Right lung (tissue), 5 donors: Measurements from ENCODE around the gene RALGDS. TPM values are rescaled to one million over a fixed set of nuclear protein-coding genes. Genes with fewer than 3 reads are reported as not detected.
"Not testable (repeated sequence)": the region's sequence is repeated elsewhere in the genome, so short reads cannot be mapped to it uniquely, and the experiment has no call there.

ENCODE experiments used
- DNase-seq, 2 donors: peaks; one replicate each; pipeline ENCODE4 v3.0.0-alpha.2; 2013
- polyA plus RNA-seq, 5 donors: library from polyadenylated mRNA; unstranded; fragments of 120-200 nt; gene quantifications; one replicate each; pipeline versions ENCODE4 v1.2.1 to v1.2.3, GENCODE V29; 2013; ENCODE audit warnings: inconsistent platforms in 1 of 5, low replicate concordance in 1 of 5; ENCODE audit not compliant: insufficient read length in 5 of 5, insufficient read depth in 1 of 5

RALGDS gene
- polyA plus RNA-seq, 5 donors, result 39.2 to 53.3 (median 47.0) TPM

DNA sequence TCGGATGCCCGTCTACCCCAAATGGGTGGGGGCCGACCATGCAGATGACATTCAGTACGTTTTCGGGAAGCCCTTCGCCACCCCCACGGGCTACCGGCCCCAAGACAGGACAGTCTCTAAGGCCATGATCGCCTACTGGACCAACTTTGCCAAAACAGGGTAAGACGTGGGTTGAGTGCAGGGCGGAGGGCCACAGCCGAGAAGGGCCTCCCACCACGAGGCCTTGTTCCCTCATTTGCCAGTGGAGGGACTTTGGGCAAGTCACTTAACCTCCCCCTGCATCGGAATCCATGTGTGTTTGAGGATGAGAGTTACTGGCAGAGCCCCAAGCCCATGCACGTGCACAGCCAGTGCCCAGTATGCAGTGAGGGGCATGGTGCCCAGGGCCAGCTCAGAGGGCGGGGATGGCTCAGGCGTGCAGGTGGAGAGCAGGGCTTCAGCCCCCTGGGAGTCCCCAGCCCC is 50.5 kb downstream of the RALGDS start:
- DNase-seq, result not testable (repeated sequence)

DNA sequence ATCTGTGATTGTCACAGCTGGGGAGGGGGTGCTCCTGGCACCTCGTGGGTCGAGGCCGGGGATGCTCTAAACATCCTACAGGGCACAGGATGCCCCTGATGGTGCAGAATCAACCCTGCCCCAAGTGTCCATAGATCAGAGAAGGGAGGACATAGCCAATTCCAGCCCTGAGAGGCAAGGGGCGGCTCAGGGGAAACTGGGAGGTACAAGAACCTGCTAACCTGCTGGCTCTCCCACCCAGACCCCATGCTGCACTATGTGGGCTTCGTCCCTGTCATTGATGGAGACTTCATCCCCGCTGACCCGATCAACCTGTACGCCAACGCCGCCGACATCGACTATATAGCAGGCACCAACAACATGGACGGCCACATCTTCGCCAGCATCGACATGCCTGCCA is 52.6 kb downstream of the RALGDS start:
- not testable (repeated sequence) for DNase-seq

DNA sequence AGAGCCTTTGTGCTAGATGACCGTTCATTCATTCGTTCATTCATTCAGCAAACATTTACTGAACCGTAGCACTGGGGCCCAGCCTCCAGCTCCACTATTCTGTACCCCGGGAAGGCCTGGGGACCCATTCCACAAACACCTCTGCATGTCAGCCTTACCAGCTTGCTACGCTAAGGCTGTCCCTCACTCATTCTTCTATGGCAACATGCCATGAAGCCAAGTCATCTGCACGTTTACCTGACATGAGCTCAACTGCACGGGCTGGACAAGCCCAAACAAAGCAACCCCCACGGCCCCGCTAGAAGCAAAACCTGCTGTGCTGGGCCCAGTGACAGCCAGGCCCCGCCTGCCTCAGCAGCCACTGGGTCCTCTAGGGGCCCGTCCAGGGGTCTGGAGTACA is 53.2 kb downstream of the RALGDS start:
- DNase-seq, result no peak

DNA sequence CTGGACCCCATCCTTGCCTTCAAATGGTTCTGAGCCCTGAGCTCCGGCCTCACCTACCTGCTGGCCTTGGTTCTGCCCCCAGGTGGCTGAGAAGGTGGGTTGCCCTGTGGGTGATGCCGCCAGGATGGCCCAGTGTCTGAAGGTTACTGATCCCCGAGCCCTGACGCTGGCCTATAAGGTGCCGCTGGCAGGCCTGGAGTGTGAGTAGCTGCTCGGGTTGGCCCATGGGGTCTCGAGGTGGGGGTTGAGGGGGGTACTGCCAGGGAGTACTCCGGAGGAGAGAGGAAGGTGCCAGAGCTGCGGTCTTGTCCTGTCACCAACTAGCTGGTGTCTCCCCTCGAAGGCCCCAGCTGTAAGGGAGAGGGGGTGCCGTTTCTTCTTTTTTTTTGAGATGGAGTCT is 54.0 kb downstream of the RALGDS start:
- DNase-seq, result no peak

DNA sequence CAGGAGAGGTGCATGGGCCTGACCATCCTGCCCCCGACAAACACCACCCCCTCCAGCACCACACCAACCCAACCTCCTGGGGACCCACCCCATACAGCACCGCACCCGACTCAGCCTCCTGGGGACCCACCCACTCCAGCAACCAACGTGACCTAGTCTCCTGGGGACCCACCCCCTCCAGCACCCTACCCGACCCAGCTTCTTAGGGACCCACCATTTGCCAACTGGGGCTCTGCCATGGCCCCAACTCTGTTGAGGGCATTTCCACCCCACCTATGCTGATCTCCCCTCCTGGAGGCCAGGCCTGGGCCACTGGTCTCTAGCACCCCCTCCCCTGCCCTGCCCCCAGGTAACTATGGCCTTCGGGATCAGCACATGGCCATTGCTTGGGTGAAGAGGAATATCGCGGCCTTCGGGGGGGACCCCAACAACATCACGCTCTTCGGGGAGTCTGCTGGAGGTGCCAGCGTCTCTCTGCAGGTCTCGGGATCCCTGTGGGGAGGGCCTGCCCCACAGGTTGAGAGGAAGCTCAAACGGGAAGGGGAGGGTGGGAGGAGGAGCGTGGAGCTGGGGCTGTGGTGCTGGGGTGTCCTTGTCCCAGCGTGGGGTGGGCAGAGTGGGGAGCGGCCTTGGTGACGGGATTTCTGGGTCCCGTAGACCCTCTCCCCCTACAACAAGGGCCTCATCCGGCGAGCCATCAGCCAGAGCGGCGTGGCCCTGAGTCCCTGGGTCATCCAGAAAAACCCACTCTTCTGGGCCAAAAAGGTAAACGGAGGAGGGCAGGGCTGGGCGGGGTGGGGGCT is 54.7 kb downstream of the RALGDS start:
- DNase-seq, result no peak

DNA sequence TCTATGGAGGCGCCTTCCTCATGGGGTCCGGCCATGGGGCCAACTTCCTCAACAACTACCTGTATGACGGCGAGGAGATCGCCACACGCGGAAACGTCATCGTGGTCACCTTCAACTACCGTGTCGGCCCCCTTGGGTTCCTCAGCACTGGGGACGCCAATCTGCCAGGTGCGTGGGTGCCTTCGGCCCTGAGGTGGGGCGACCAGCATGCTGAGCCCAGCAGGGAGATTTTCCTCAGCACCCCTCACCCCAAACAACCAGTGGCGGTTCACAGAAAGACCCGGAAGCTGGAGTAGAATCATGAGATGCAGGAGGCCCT is 56.0 kb downstream of the RALGDS start:
- no peak for DNase-seq

DNA sequence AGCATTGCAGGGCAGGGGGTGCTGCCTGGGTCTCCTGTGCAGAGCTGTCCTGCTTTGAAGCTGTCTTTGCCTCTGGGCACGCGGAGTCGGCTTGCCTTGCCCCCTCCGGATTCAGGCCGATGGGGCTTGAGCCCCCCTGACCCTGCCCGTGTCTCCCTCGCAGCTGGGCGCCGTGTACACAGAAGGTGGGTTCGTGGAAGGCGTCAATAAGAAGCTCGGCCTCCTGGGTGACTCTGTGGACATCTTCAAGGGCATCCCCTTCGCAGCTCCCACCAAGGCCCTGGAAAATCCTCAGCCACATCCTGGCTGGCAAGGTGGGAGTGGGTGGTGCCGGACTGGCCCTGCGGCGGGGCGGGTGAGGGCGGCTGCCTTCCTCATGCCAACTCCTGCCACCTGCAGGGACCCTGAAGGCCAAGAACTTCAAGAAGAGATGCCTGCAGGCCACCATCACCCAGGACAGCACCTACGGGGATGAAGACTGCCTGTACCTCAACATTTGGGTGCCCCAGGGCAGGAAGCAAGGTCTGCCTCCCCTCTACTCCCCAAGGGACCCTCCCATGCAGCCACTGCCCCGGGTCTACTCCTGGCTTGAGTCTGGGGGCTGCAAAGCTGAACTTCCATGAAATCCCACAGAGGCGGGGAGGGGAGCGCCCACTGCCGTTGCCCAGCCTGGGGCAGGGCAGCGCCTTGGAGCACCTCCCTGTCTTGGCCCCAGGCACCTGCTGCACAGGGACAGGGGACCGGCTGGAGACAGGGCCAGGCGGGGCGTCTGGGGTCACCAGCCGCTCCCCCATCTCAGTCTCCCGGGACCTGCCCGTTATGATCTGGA is 56.6 kb downstream of the RALGDS start:
- DNase-seq, result no peak

DNA sequence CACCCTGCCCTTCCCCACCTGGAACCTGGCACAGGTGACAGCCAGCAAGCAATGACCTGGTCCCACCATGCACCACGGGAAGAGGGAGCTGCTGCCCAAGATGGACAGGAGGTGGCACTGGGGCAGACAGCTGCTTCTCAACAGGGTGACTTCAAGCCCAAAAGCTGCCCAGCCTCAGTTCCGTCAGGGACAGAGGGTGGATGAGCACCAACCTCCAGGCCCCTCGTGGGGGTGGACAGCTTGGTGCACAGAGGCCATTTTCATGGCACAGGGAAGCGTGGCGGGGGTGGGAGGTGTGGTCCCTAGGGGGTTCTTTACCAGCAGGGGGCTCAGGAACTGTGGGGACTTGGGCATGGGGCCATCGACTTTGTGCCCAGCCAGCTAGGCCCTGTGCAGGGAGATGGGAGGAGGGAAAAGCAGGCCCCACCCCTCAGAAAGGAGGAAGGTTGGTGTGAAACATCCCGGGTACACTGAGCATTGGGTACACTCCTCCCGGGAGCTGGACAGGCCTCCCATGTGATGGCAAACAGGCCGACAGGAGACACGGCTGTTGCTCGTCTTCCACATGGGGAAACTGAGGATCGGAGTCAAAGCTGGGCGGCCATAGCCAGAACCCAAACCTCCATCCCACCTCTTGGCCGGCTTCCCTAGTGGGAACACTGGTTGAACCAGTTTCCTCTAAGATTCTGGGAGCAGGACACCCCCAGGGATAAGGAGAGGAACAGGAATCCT is 57.4 kb downstream of the RALGDS start:
- DNase-seq, result no peak

DNA sequence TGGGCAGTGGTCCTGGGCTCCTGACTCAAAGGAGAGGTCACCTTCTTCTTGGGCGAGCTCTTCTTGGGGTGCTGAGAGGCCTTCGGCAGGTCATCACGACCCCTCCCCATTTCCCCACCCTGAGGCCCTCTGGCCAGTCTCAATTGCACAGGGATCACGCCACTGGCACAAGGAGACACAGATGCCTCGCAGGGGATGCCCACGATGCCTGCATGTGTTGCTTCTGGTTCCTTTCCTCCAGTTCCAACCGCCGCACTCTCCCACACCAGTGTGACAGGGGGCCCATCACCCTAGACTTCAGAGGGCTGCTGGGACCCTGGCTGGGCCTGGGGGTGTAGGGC is 57.9 kb downstream of the RALGDS start:
- DNase-seq, result no peak

DNA sequence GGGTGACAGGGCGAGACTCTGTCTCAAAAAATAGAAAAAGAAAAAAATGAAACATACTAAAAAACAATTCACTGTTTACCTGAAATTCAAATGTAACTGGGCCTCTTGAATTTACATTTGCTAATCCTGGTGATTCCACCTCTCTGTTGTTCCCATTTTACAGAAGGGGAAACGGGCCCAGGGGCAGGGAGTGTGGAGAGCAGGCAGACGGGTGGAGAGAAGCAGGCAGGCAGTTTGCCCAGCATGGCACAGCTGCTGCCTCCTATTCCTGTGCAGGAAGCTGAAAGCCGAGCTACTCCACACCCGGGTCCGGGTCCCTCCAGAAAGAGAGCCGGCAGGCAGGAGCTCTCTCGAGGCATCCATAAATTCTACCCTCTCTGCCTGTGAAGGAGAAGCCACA is 58.5 kb downstream of the RALGDS start:
- not testable (repeated sequence) for DNase-seq

DNA sequence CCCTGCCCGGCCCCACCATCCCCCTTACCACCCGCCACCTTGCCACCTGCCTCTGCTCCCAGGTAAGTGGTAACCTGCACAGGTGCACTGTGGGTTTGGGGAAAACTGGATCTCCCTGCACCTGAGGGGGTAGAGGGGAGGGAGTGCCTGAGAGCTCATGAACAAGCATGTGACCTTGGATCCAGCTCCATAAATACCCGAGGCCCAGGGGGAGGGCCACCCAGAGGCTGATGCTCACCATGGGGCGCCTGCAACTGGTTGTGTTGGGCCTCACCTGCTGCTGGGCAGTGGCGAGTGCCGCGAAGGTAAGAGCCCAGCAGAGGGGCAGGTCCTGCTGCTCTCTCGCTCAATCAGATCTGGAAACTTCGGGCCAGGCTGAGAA is 59.3 kb downstream of the RALGDS start, which contains the start of gene CEL:
Gene CEL (plus strand): TSS at position 218 of the 382 bp plus-strand sequence. CDS start 22 bp downstream, at position 240.
- DNase-seq, result not testable (repeated sequence)

DNA sequence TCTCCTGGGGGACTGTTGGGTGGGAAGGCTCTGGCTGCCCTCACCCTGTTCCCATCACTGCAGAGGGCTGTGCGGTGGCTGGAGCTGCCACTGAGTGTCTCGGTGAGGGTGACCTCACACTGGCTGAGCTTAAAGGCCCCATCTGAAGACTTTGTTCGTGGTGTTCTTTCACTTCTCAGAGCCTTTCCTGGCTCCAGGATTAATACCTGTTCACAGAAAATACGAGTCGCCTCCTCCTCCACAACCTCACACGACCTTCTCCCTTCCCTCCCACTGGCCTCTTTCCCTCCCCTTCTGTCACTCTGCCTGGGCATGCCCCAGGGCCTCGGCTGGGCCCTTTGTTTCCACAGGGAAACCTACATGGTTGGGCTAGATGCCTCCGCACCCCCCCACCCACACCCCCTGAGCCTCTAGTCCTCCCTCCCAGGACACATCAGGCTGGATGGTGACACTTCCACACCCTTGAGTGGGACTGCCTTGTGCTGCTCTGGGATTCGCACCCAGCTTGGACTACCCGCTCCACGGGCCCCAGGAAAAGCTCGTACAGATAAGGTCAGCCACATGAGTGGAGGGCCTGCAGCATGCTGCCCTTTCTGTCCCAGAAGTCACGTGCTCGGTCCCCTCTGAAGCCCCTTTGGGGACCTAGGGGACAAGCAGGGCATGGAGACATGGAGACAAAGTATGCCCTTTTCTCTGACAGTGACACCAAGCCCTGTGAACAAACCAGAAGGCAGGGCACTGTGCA is 59.8 kb downstream of the RALGDS start:
- not testable (repeated sequence) for DNase-seq

DNA sequence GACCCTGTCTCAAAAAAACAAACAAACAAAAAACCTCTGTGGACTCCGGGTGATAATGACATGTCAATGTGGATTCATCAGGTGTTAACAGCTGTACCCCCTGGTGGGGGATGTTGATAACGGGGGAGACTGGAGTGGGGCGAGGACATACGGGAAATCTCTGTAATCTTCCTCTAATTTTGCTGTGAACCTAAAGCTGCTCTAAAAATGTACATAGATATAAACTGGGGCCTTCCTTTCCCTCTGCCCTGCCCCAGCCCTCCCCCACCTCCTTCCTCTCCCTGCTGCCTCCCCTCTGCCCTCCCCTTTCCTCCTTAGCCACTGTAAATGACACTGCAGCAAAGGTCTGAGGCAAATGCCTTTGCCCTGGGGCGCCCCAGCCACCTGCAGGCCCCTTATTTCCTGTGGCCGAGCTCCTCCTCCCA is 60.6 kb downstream of the RALGDS start:
- DNase-seq, result no peak

DNA sequence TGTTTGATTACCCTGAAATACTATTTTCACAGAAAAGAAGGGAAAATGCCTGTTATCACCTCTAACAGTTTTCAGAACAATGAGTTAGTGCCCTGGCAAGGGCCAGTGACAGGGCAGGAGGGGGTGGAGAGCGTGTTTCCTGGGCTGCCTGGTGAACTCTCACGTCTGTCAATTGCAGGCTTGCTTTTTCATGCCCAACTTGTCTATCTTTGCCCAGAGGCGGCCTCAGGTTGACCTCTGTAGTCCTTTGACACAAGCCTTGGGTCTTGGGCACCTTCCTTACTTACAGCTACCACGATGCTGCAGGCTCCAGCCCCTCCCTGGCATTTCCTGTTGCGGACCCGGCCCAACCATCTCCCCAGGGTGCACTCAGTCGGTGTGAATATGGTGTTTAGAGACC is 61.4 kb downstream of the RALGDS start:
- DNase-seq, result no peak

DNA sequence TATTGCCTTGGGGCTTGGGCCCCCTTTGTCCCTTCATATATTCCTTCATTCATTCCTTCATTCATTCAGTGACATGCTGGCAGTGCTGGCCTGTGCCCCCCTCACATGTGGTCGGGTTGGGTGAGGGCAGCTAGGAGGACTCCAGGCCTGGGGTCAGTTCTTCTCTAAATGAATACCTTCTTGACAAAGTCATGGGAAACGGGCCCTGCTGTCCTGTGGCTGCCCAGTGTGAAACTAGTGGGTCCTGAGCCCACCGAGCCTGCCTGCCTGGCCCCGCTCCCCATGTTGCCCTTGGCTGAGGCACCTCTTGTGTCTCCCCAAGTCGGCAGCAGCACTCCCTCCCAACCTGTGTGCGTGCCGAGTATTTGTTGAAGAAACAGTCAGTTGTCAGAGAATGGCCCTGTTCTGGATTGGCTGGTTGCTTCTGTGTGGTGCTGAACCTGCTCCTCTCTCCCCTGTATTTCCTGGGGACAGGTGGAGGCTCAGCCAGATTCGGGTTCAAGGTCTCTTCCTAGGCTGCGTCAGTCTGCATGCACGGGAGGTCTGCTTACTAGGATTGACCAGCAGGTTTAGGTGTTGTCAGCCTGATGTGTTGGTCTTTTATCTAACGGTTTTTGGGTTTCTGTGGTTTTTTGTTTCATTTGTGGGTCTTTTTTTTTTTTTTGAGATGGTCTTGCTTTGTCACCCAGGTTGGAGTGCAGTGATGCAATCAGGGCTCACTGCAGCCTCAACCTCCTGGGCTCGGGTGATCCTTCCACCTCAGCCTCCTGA is 62.3 kb downstream of the RALGDS start:
- DNase-seq, result no peak

DNA sequence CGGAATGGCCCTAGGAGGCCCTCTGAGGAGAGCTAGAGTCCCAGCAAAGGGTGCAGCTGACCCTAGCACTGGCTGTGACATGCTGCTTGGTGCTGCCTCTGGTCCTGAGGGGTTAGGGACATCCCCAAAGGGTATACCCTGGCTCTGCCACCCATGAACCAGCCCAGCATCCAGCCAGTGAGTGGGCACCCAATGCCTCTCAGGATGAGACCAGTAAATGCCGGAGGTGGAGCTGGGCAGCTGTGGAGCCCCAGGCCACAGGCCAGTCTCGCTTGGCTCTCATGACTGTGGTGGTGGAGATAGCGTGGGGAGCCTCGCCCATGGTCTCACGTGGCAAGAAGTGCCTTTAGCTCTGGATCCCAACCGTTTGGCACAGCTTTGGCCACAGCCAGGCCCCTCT is 63.0 kb downstream of the RALGDS start:
- no peak for DNase-seq

DNA sequence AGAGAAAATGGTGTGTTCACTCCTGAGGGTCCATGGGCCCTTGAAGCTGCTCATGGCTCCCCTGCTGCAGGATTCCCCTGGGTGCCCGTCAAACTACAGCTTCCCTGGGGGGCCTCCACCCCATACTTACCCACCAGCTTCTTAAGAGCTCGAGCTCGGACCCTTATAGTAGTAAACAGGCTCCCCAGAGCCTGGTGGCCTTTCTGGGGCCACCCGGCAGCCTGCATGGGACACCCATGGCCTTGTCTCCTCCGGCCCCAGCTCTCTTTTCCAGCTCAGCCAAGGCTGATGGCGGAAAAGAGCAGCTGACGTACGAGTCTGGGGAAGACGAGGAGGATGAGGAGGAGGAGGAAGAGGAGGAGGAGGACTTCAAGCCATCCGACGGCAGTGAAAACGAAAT is 63.5 kb downstream of the RALGDS start:
- no peak for DNase-seq

DNA sequence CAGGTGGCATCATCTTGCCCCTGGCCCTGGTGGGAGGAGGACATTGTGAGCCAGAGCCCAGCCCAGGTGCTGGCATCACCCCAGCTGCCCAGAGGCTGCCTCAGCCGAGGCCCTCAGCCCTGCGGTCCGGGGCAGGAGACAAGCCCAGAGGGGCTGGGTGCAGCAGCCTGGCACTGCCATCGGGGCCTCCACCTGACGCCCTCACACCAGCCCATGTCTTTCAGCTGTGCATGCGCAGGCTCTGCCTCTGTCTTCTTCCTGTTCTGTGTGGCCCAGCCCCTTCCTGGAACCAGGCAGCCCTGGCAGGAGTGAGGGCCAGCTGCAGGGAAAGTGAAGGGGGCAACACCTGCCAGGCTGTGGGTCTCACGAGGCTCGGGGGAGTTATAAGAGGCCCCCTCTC is 64.0 kb downstream of the RALGDS start:
- DNase-seq, result no peak

DNA sequence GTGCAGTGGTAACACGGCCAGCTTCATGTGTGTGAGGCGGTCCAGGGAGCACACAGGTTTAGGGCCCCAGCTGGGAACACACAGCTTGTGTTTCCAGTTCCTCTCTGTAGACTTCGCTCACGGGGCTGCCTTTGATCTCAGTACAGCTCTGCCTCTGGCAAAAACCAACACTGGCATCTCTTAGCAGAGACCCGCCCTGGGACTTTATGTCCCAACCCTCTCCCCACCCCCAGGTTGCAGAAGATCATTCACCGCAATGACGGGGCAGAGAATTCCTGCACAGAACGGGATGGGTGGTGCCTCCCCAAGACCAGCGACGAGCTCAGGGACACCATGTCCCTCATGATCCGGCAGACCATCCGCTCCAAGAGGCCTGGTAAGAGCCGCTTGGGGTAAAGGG is 64.5 kb downstream of the RALGDS start:
- DNase-seq, result no peak

DNA sequence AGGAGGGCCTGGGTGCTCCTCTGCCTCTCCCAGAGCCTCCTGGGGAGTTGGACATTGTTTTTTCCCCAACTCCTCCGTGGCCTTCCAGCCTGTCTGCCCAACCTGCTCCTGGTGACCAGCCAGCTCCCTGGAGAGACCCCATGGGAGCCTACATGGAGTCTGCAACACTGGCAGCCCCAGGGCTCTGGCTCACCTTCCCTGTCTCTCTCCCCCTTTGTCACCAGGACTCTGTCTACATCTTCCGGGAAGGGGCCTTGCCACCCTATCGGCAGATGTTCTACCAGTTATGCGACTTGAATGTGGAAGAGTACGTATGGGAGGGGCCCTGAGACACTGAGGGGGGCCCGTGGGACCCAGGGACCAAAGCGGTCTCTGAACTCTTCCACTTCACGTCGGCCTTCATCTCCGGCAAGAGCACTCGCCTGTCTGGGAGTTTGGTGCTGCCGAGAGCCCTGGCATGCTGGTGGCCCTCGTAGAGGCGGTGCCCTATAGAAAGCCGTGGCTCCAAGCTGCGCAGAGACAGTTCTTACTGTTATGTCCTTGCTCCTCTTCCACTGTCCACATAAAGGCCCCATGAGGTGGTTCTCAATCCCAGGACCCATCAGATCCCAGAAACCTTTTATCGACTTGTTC is 65.1 kb downstream of the RALGDS start:
- DNase-seq, result no peak
